IPS-20b (cell line): Measurements from ENCODE around the gene IP6K1.

Experiments
- H3K27ac ChIP-seq: one replicate; pipeline ENCODE4 v1.5.1; 2013; ENCODE audit warnings: low read length
- H3K27me3 ChIP-seq: 2 replicates; pipeline ENCODE4 v1.6.1; 2013; ENCODE audit warnings: mild to moderate bottlenecking, low read length, inconsistent platforms; ENCODE audit not compliant: insufficient read depth
- H3K36me3 ChIP-seq: 2 replicates; pipeline ENCODE4 v1.6.1; 2013; ENCODE audit warnings: low read depth, mild to moderate bottlenecking, inconsistent platforms, low read length, moderate library complexity; ENCODE audit not compliant: insufficient read depth
- H3K4me1 ChIP-seq: 2 replicates; pipeline ENCODE4 v1.6.1; 2013; ENCODE audit warnings: mild to moderate bottlenecking, control low read depth, inconsistent platforms, low read length, moderate library complexity; ENCODE audit not compliant: insufficient read depth
- H3K4me3 ChIP-seq: 2 replicates; pipeline ENCODE4 v1.5.1; 2013; ENCODE audit warnings: mild to moderate bottlenecking, low read length, inconsistent platforms
- H3K9ac ChIP-seq: 2 replicates; pipeline ENCODE4 v1.6.1; 2013; ENCODE audit warnings: low read depth, mild to moderate bottlenecking, inconsistent platforms, low read length, moderate library complexity
- H3K9me3 ChIP-seq: 2 replicates; pipeline ENCODE4 v1.6.1; 2013; ENCODE audit warnings: mild to moderate bottlenecking, low read depth, low read length, inconsistent platforms; ENCODE audit not compliant: insufficient read depth

Gene IP6K1

GRCh38 chr3:49804141-49805041, 18.0 kb upstream of the IP6K1 start:
- H3K4me3 ChIP-seq = peak overlapping the region; percentile 91; the same call in 1 of the 2 replicates
- H3K9me3 ChIP-seq = no peaks in the 10 kb centered on the region
- no peaks in the 10 kb centered on the region for H3K36me3 ChIP-seq
- no peak overlapping the region for H3K9ac ChIP-seq
- H3K4me1 ChIP-seq = peaks cover 5% of the 10 kb centered on the region; the same call in 1 of the 2 replicates
- peaks cover 55% of the 10 kb centered on the region for H3K27me3 ChIP-seq
- no peak overlapping the region for H3K27ac ChIP-seq

- Histone ChIP-seq H3K4me1 (peaks cover 5% of the 10 kb centered on the region; the same call in 1 of the 2 replicates), H3K27ac (no peak overlapping the region), H3K4me3 (peak overlapping the region; percentile 91), H3K27me3 (peaks cover 57% of the 10 kb centered on the region), H3K9me3 (no peaks in the 10 kb centered on the region), H3K9ac (no peak overlapping the region; the same call in 1 of the 2 replicates), H3K36me3 (no peaks in the 10 kb centered on the region)
Measured at GRCh38 chr3:49803465-49804140, 17.3 kb upstream of the IP6K1 start.

GRCh38 chr3:49802719-49803464, 16.6 kb upstream of the IP6K1 start, which contains the start of gene INKA1:
TSS of gene INKA1 (plus strand) at chr3:49803261. CDS start at chr3:49803393, 132 bp downstream.
- H3K4me1 ChIP-seq = peaks cover 5% of the 10 kb centered on the region; the same call in 1 of the 2 replicates
- H3K4me3 ChIP-seq = peak within 1 kb of the TSS; percentile 91
- no peak within 1 kb of the TSS for H3K27ac ChIP-seq
- H3K36me3 ChIP-seq = no peaks in the 10 kb centered on the region
- H3K9ac ChIP-seq = peak within 1 kb of the TSS; percentile 58; the same call in 1 of the 2 replicates
- no peaks in the 10 kb centered on the region for H3K9me3 ChIP-seq
- H3K27me3 ChIP-seq = peaks cover 57% of the 10 kb centered on the region

GRCh38 chr3:49801160-49801559, 14.8 kb upstream of the IP6K1 start:
- no peak overlapping the region for H3K27ac ChIP-seq
- no peak overlapping the region for H3K9ac ChIP-seq
- no peaks in the 10 kb centered on the region for H3K36me3 ChIP-seq
- H3K9me3 ChIP-seq = no peaks in the 10 kb centered on the region
- peaks cover 57% of the 10 kb centered on the region for H3K27me3 ChIP-seq
- no peak overlapping the region for H3K4me3 ChIP-seq
- no peaks in the 10 kb centered on the region for H3K4me1 ChIP-seq

GRCh38 chr3:49799761-49800160, 13.4 kb upstream of the IP6K1 start, which contains the start of gene CDHR4:
TSS of gene CDHR4 (minus strand) at chr3:49799873. CDS start at chr3:49799812, 61 bp downstream.
- H3K4me3 ChIP-seq = no peak within 1 kb of the TSS
- no peaks in the 10 kb centered on the region for H3K36me3 ChIP-seq
- no peak within 1 kb of the TSS for H3K9ac ChIP-seq
- no peak within 1 kb of the TSS for H3K27ac ChIP-seq
- no peaks in the 10 kb centered on the region for H3K9me3 ChIP-seq
- peaks cover 48% of the 10 kb centered on the region for H3K27me3 ChIP-seq
- H3K4me1 ChIP-seq = no peaks in the 10 kb centered on the region

- H3K4me3 ChIP-seq = no peak overlapping the region
- peaks cover 42% of the 10 kb centered on the region for H3K27me3 ChIP-seq
- H3K9ac ChIP-seq = no peak overlapping the region
- H3K4me1 ChIP-seq = no peaks in the 10 kb centered on the region
- H3K36me3 ChIP-seq = no peaks in the 10 kb centered on the region
- H3K27ac ChIP-seq = no peak overlapping the region
- H3K9me3 ChIP-seq = no peaks in the 10 kb centered on the region
Measured at GRCh38 chr3:49799105-49799504, 12.8 kb upstream of the IP6K1 start.

GRCh38 chr3:49794926-49795905, 8.9 kb upstream of the IP6K1 start:
- Histone ChIP-seq H3K9ac (no peak overlapping the region), H3K36me3 (no peaks in the 10 kb centered on the region), H3K27me3 (peaks cover 11% of the 10 kb centered on the region; the same call in 1 of the 2 replicates), H3K9me3 (no peaks in the 10 kb centered on the region), H3K4me1 (no peaks in the 10 kb centered on the region), H3K27ac (no peak overlapping the region), H3K4me3 (no peak overlapping the region)

- Histone ChIP-seq H3K4me1 (no peaks in the 10 kb centered on the region), H3K9ac (no peak overlapping the region), H3K4me3 (no peak overlapping the region), H3K36me3 (no peaks in the 10 kb centered on the region), H3K27ac (no peak overlapping the region), H3K9me3 (no peaks in the 10 kb centered on the region), H3K27me3 (0 out of 2 replicates have a peak, but pooled peaks cover 3% of the 10 kb centered on the region)
Measured at GRCh38 chr3:49794431-49794830, 8.1 kb upstream of the IP6K1 start.

- H3K9ac ChIP-seq = no peak overlapping the region
- no peaks in the 10 kb centered on the region for H3K9me3 ChIP-seq
- H3K27me3 ChIP-seq = no peaks in the 10 kb centered on the region
- H3K36me3 ChIP-seq = no peaks in the 10 kb centered on the region
- H3K4me3 ChIP-seq = no peak overlapping the region
- H3K27ac ChIP-seq = no peak overlapping the region
- H3K4me1 ChIP-seq = no peaks in the 10 kb centered on the region
Measured at GRCh38 chr3:49793486-49794085, 7.2 kb upstream of the IP6K1 start.

- no peak overlapping the region for H3K4me3 ChIP-seq
- no peaks in the 10 kb centered on the region for H3K27me3 ChIP-seq
- no peak overlapping the region for H3K27ac ChIP-seq
- no peaks in the 10 kb centered on the region for H3K4me1 ChIP-seq
- no peaks in the 10 kb centered on the region for H3K9me3 ChIP-seq
- H3K36me3 ChIP-seq = no peaks in the 10 kb centered on the region
- H3K9ac ChIP-seq = no peak overlapping the region
Measured at GRCh38 chr3:49792371-49793150, 6.2 kb upstream of the IP6K1 start.
